IPS-18a (cell line): ENCODE measurements around the gene MAP2.
"Not testable (repeated sequence)": the region's sequence is repeated elsewhere in the genome, so short reads cannot be mapped to it uniquely, and the experiment has no call there.

Experiments used
- H3K27ac ChIP-seq: one replicate; pipeline ENCODE4 v1.5.1; 2013; ENCODE audit warnings: low read length
- H3K27me3 ChIP-seq: one replicate; pipeline ENCODE4 v1.6.1; 2013; ENCODE audit warnings: mild to moderate bottlenecking, low read length; ENCODE audit not compliant: control insufficient read depth, insufficient read depth
- H3K36me3 ChIP-seq: one replicate; pipeline ENCODE4 v1.6.1; 2013; ENCODE audit warnings: low read depth, low read length; ENCODE audit not compliant: control insufficient read depth
- H3K4me1 ChIP-seq: one replicate; pipeline ENCODE4 v1.6.1; 2013; ENCODE audit warnings: low read depth, low read length; ENCODE audit not compliant: control insufficient read depth
- H3K4me3 ChIP-seq: one replicate; pipeline ENCODE4 v1.5.1; 2013; ENCODE audit warnings: low read length
- H3K9ac ChIP-seq: one replicate; pipeline ENCODE4 v1.6.1; 2013; ENCODE audit warnings: mild to moderate bottlenecking, low read length, moderate library complexity
- H3K9me3 ChIP-seq: one replicate; pipeline ENCODE4 v1.6.1; 2013; ENCODE audit warnings: low read depth, low read length; ENCODE audit not compliant: control insufficient read depth

MAP2 gene

DNA sequence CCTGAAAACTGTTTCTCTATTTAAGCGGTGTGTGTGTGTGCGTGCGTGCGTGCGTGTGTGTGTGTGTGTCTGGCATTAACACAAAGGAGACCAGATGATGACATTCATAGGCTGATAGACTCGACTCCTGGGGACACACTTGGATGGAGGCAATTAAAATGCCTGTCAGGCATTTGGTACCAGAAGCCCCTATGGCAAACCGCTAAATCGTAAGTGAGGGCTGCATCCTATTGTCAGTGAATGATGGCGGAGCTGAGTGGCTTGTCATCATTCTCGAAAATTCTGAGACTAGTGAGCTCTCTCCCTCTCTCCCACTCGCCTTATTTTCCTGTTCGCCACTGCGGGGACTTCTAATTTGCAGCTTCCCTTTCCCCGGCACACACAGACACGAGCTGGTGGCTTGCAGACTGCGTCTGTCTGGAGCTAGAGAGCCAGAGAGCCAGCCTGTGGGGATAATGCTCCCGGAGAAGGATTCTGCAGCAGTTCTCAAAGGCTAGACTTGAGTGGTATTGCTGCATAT lies 155.4 kb downstream of the MAP2 start:
- Histone ChIP-seq H3K9ac (peak overlapping the region; percentile 46), H3K36me3 (no peaks in the 10 kb centered on the region), H3K4me1 (peaks cover 26% of the 10 kb centered on the region), H3K4me3 (peak overlapping the region; percentile 25), H3K27ac (no peak overlapping the region), H3K27me3 (no peaks in the 10 kb centered on the region), H3K9me3 (no peaks in the 10 kb centered on the region)

DNA sequence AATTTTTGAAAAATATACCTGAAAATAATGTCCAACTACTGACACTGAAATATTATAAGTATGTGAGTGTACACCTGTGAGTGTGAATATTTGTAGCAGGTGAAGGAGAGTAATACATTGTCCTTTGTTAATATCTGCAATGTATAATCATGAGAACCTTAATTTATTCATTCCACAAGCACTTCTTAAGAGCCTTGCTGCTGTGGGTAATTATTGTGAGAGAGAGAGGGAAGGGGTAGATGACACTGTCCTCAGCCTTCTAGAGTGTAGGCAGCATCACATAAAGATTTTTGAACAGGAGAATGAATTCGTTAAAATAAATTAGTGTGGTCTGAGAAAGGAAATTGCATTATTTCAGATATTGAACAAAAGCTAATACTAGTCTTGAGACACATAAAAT lies 157.2 kb downstream of the MAP2 start:
- Histone ChIP-seq H3K4me3 (no peak overlapping the region), H3K27ac (no peak overlapping the region), H3K9ac (no peak overlapping the region), H3K4me1 (peaks cover 26% of the 10 kb centered on the region), H3K36me3 (no peaks in the 10 kb centered on the region), H3K27me3 (no peaks in the 10 kb centered on the region), H3K9me3 (no peaks in the 10 kb centered on the region)

DNA sequence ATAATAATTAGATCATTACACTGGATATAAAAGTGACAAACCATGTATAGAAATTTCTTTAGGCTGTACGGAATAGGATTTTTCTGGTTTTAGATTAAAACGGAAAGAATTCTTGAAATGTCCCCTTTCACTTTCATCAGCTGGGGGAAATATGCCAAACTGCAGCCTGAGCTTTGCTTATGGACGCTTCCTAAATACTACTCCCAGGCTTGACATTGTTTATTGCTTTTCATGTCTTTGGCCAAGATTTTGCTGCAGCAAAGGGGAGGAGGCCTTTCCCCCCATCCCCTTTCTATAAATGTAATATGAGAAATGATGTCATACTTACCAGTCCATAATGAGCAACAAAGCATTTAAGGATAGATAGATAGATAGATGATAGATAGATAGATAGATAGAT lies 158.4 kb downstream of the MAP2 start:
- no peak overlapping the region for H3K27ac ChIP-seq

DNA sequence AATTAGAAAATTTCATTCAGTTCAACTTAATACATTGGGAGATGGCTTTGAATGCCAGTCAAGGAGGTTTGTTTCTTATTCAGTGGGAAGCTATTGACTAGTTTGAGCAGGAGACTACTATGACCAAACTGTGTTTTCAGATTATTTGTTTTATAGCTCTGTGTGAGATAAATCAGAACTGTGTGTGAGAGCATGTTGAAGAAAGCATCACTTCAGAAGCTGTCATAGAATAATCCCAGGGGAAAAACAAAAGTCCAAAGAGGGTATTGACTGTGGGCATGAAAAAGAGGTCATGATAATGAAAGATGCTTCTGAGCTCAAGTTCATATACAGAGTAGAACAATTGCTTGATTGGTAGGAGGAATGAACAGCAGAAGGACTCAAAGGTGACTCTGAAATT lies 160.6 kb downstream of the MAP2 start:
- Histone ChIP-seq H3K4me1 (peaks cover 7% of the 10 kb centered on the region), H3K9me3 (no peaks in the 10 kb centered on the region), H3K27me3 (no peaks in the 10 kb centered on the region), H3K36me3 (no peaks in the 10 kb centered on the region), H3K9ac (no peak overlapping the region), H3K27ac (no peak overlapping the region), H3K4me3 (no peak overlapping the region)

More for the DNA sequence above, 158.4 kb downstream of the MAP2 start:
- Histone ChIP-seq H3K4me3 (no peak overlapping the region), H3K9ac (no peak overlapping the region), H3K27me3 (no peaks in the 10 kb centered on the region), H3K9me3 (no peaks in the 10 kb centered on the region), H3K4me1 (peaks cover 26% of the 10 kb centered on the region), H3K36me3 (no peaks in the 10 kb centered on the region)

DNA sequence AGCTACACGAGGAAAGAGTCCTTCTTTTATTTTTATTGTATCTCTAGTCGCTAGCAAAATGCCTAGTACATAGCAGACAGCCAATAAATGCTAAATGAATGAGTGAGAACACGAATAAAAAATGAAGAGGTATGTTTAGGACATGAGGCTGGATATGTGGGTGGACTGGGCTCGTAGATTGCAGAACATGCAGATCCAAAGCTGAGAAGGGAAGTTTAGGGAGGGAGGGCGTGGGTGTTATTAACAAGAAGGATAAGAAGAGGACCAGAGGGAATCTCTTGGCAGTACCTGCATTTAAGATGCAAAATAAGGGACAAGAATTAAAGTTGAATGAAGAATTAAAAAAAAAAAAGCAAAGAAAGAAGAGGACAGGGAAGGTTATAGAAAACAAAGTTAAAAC lies 161.1 kb downstream of the MAP2 start:
- no peak overlapping the region for H3K9ac ChIP-seq
- no peaks in the 10 kb centered on the region for H3K27me3 ChIP-seq
- no peak overlapping the region for H3K4me3 ChIP-seq
- H3K4me1 ChIP-seq = peaks cover 5% of the 10 kb centered on the region
- H3K27ac ChIP-seq = no peak overlapping the region
- H3K9me3 ChIP-seq = no peaks in the 10 kb centered on the region
- H3K36me3 ChIP-seq = no peaks in the 10 kb centered on the region

DNA sequence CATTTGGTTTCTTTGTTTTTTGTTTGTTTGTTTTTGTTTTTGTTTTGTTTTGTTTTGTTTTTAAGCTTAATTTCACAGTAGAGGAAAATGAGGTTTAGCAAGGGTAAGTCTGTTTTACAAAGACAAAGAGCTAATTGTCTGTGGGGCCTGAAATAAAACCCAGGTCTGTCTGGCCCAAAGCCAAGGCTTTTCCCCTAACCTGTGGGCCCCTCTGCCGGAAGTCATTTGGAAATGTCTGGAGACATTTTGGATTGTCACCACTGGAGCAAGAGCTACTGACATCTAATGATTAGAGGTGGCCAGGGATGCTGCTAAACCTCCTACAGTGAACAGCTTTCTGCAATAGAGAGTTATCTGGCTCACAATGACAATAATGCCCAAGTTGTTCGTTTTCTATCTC lies 167.2 kb downstream of the MAP2 start:
- Histone ChIP-seq H3K9ac (no peak overlapping the region), H3K4me3 (no peak overlapping the region), H3K4me1 (no peaks in the 10 kb centered on the region), H3K27me3 (no peaks in the 10 kb centered on the region), H3K27ac (no peak overlapping the region), H3K9me3 (no peaks in the 10 kb centered on the region), H3K36me3 (no peaks in the 10 kb centered on the region)

DNA sequence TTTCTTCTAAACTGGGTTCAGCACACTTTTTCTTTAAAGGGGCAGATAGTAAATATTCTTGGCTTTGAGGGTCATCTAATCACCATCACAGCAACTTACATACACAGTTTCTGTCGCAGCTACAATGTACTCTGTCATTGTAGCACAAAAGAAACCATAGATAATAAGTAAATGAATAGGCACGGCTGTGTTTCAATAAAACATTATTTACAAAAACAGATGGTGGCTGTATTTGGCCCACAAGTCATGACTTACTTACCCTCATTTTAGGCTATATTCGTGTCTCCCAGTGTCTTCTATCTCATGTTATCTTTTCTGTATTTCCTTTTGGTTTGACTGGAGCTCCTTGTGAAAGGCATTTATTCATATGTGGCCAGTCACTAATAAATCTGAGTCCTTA lies 168.3 kb downstream of the MAP2 start:
- Histone ChIP-seq H3K27ac (no peak overlapping the region), H3K27me3 (no peaks in the 10 kb centered on the region), H3K4me1 (no peaks in the 10 kb centered on the region), H3K9ac (no peak overlapping the region), H3K9me3 (no peaks in the 10 kb centered on the region), H3K4me3 (no peak overlapping the region), H3K36me3 (no peaks in the 10 kb centered on the region)

DNA sequence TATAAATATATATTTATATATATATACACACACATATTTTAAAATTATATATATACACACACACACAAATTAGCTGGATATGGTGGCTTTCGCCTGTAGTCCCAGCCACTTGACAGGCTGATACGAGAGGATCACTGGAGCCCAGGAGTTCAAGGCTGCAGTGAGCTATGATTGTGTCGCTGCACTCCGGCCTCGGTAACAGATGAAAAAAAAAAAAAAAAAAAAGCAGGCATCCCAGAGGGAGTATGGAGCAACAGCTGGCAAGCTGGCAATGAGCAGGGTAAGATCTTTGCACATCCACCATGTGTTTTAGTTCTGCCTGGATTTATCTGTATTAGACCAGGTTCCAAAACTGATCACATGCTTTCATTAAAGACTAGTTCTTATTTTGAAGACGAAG lies 170.1 kb downstream of the MAP2 start:
- Histone ChIP-seq H3K9ac (no peak overlapping the region), H3K36me3 (no peaks in the 10 kb centered on the region), H3K9me3 (no peaks in the 10 kb centered on the region), H3K27me3 (no peaks in the 10 kb centered on the region), H3K27ac (no peak overlapping the region), H3K4me3 (no peak overlapping the region), H3K4me1 (no peaks in the 10 kb centered on the region)

DNA sequence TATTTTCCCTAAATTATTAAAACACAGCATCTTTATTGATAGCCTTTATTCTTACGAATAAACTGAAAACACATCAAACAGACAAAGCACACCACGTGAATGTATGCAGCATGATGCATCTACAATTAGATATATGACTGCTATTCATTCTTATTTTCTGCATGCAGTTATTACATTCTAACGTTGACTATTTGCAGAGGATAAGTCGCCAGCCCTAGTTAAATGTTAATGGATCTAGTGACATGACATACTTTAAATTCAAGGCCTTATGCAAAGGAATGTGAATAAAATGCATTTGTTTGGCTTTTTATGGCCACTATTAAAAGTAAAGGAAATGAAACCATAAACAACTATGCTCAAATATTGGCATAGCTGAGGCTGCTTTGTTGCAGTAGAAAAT lies 172.4 kb downstream of the MAP2 start:
- Histone ChIP-seq H3K4me3 (no peak overlapping the region), H3K9ac (no peak overlapping the region), H3K27ac (no peak overlapping the region), H3K9me3 (no peaks in the 10 kb centered on the region), H3K4me1 (no peaks in the 10 kb centered on the region), H3K36me3 (no peaks in the 10 kb centered on the region), H3K27me3 (no peaks in the 10 kb centered on the region)

DNA sequence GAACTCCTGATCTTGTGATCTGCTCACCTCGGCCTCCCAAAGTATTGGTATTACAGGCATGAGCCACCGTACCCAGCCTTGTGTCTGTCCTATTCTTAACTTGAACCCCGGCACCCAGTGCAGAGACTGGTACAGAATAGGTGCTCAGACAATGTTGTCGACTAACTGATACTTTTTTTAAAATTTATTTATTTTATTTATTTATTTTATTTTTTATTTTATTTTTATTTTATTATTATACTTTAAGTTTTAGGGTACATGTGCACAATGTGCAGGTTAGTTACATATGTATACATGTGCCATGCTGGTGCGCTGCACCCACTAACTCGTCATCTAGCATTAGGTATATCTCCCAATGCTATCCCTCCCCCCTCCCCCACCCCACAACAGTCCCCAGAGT lies 174.4 kb downstream of the MAP2 start:
- H3K27ac ChIP-seq, H3K4me3 ChIP-seq, H3K27me3 ChIP-seq, H3K9me3 ChIP-seq, H3K9ac ChIP-seq, H3K36me3 ChIP-seq, H3K4me1 ChIP-seq: not testable (repeated sequence)

DNA sequence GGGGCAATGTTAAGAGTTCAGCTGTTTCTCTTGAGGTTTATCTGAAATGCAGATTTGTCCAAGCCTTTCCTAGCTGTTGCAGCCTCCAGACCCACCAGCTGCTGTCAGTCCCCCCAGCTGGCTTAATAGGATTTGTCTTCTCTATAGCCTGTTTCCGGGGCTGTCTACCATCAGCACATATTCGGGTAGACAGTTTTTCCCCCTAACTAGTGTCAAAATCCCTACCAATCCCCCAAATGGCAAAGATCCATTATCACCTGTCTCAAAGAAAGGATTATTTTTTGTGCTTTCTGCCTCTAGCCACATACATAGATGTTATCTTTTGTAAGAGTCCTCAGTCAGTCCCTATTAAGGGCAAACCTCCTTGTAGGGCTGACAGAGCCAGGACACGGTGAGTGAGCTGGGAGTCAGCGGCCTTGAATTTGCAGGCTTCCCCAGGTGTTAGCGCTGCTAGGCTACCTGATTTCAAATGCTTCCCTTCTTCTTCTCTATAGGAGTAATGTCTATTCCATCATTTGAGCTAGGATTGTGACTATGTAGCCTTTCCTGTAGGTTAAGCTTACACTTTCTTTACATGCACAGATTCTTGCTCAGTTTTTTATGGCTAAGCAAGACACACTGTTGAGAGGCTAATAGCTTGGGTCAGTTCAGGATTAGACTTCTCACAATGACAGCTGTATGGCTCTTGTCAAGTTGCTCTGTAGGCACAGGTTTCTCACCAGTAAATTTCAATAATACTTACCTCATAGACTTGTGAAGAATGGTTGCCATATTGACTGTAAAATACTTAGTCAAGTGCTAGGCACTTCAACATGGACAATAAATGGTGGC lies 176.7 kb downstream of the MAP2 start:
- Histone ChIP-seq H3K4me3 (no peak overlapping the region), H3K27ac (no peak overlapping the region), H3K4me1 (peaks cover 4% of the 10 kb centered on the region)

DNA sequence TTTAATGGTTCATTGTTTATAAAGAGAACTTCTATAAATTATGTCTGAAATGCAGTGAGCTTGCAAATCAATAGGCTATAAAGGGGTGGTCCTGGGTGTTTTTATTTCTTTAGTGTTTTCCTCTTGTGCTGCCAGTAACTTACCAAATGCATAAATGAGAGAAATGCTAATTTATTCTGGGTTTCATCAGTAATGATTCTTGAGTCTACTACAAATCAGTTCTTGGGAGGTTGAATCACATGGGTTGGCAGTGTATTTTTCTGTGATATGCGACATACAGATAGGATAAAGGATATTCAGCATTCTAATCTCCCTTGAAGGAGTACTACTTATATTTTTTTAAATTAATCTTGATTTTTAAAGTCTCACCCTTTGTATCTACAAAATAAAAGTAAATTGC lies 177.7 kb downstream of the MAP2 start:
- peaks cover 4% of the 10 kb centered on the region for H3K4me1 ChIP-seq
- H3K9me3 ChIP-seq = no peaks in the 10 kb centered on the region
- H3K36me3 ChIP-seq = no peaks in the 10 kb centered on the region
- no peak overlapping the region for H3K9ac ChIP-seq
- H3K4me3 ChIP-seq = no peak overlapping the region
- H3K27ac ChIP-seq = no peak overlapping the region
- no peaks in the 10 kb centered on the region for H3K27me3 ChIP-seq

More for the DNA sequence above, 176.7 kb downstream of the MAP2 start:
- Histone ChIP-seq H3K9ac (no peak overlapping the region), H3K9me3 (no peaks in the 10 kb centered on the region), H3K36me3 (no peaks in the 10 kb centered on the region), H3K27me3 (no peaks in the 10 kb centered on the region)
